ENCODE measurements around the gene FNDC3B.

DNA sequence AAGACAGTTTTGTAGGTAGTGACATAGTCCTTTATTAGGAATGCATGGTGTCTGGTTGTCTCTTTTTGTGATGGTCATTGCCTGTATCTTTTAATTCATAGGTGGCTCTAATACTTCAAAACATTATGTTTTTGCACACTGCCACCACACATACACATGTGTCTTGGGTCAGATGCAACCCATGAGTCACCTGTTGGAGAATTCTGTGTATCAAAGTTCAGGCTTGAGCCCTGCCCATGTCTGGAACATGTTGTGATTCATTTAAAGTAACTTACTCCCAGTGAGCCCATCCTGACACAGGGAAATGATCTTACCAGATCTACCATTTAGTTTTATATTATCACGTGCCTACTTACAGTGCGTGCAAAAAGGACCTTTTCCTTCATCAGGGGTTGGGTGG lies 266.2 kb downstream of the FNDC3B start:
- no peak for TF ChIP-seq ZNF184 (tag by site-specific recombination; IDR thresholded peaks at IDR 0.05)
- TF ChIP-seq, protein P1, sequence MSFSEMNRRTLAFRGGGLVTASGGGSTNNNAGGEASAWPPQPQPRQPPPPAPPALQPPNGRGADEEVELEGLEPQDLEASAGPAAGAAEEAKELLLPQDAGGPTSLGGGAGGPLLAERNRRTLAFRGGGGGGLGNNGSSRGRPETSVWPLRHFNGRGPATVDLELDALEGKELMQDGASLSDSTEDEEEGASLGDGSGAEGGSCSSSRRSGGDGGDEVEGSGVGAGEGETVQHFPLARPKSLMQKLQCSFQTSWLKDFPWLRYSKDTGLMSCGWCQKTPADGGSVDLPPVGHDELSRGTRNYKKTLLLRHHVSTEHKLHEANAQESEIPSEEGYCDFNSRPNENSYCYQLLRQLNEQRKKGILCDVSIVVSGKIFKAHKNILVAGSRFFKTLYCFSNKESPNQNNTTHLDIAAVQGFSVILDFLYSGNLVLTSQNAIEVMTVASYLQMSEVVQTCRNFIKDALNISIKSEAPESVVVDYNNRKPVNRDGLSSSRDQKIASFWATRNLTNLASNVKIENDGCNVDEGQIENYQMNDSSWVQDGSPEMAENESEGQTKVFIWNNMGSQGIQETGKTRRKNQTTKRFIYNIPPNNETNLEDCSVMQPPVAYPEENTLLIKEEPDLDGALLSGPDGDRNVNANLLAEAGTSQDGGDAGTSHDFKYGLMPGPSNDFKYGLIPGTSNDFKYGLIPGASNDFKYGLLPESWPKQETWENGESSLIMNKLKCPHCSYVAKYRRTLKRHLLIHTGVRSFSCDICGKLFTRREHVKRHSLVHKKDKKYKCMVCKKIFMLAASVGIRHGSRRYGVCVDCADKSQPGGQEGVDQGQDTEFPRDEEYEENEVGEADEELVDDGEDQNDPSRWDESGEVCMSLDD (tag by site-specific recombination; IDR thresholded peaks at IDR 0.05) = no peak
